ENCODE measurements around the gene FARSA. TPM values are rescaled to one million over a fixed set of nuclear protein-coding genes. Genes with fewer than 3 reads are reported as not detected.
"Not testable (repeated sequence)": the region's sequence is repeated elsewhere in the genome, so short reads cannot be mapped to it uniquely, and the experiment has no call there.

The FARSA gene
- total RNA-seq = 100 to 1,000 TPM in 1 of 6 donors, 10 to 100 TPM in 5; 35.3 to 104 (median 53.4) TPM

- Histone ChIP-seq H3K4me3 (peak within 1 kb of the TSS; percentile 89 to 97 (median 94)), H3K27me3 (no peaks in the 10 kb centered on the region), H3K27ac (peak within 1 kb of the TSS; percentile 74 to 86 (median 82)), H3K36me3 (peaks cover 6 to 26% (median 19%) of the 10 kb centered on the region in 4 donors), H3K9me3 (no peaks in the 10 kb centered on the region), H3K4me1 (peaks cover 20 to 48% (median 22%) of the 10 kb centered on the region in 4 donors)
- ATAC-seq (ENCODE audit: low FRiP score in 2 of 2) (peak; percentile 89), DNase-seq (peak; percentile 95 to 96)
- peak in 1 of 4 donors; percentile 85 for TF ChIP-seq EP300 (IDR thresholded peaks at IDR 0.05)
- TF ChIP-seq POLR2A (IDR thresholded peaks at IDR 0.05) = peak in 2 of 4 donors; percentile 46 to 72
- no peak for TF ChIP-seq CTCF (IDR thresholded peaks at IDR 0.05)
- TF ChIP-seq POLR2AphosphoS5 (IDR thresholded peaks at IDR 0.05) = peak; percentile 96 to 98
- WGBS, 2 donors = 0 to 2% methylated on average over 4 to 46 of the region's 51 CpGs
These were observed at the start of gene FARSA for GRCh38 chr19:12933287-12934072. Gene FARSA, minus strand, starts transcription at chr19:12933711. Its CDS starts 15 bp downstream, at chr19:12933696.

- no peak for TF ChIP-seq EP300 (IDR thresholded peaks at IDR 0.05)
- TF ChIP-seq CTCF (IDR thresholded peaks at IDR 0.05) = no peak
- TF ChIP-seq POLR2AphosphoS5 (IDR thresholded peaks at IDR 0.05) = no peak
- TF ChIP-seq POLR2A (IDR thresholded peaks at IDR 0.05) = no peak
- no peak overlapping the region for H3K27ac ChIP-seq
- 57 to 58% methylated on average over 10 of the region's 10 CpGs for WGBS, 2 donors
- H3K4me3 ChIP-seq = peak overlapping the region in 3 of 4 donors; percentile 22 to 35 (median 34)
- no peaks in the 10 kb centered on the region for H3K9me3 ChIP-seq
- DNase-seq (no peak), ATAC-seq (ENCODE audit: low FRiP score in 2 of 2) (no peak)
- no peaks in the 10 kb centered on the region for H3K36me3 ChIP-seq
- peaks cover 13 to 23% (median 19%) of the 10 kb centered on the region in 4 donors for H3K4me1 ChIP-seq
- no peaks in the 10 kb centered on the region for H3K27me3 ChIP-seq
These were observed 49.6 kb upstream of the FARSA start for GRCh38 chr19:12983091-12983490.

- TF ChIP-seq EP300 (IDR thresholded peaks at IDR 0.05) (no peak), CTCF (IDR thresholded peaks at IDR 0.05) (no peak), POLR2AphosphoS5 (IDR thresholded peaks at IDR 0.05) (no peak), POLR2A (IDR thresholded peaks at IDR 0.05) (no peak)
- H3K4me1 ChIP-seq = peaks cover 13 to 26% (median 19%) of the 10 kb centered on the region in 4 donors
- H3K27me3 ChIP-seq = no peaks in the 10 kb centered on the region
- no peaks in the 10 kb centered on the region for H3K36me3 ChIP-seq
- no peaks in the 10 kb centered on the region for H3K9me3 ChIP-seq
- WGBS, 2 donors = 91 to 95% methylated on average over 6 of the region's 6 CpGs
- no peak overlapping the region for H3K27ac ChIP-seq
- H3K4me3 ChIP-seq = no peak overlapping the region
- DNase-seq (no peak), ATAC-seq (ENCODE audit: low FRiP score in 2 of 2) (no peak)
These were observed 49.1 kb upstream of the FARSA start for GRCh38 chr19:12982648-12983047.

GRCh38 chr19:12979974-12980373 is 46.5 kb upstream of the FARSA start:
- 91 to 92% methylated on average over 3 of the region's 3 CpGs for WGBS, 2 donors
- H3K27me3 ChIP-seq = no peaks in the 10 kb centered on the region

GRCh38 chr19:12976109-12976508 is 42.6 kb upstream of the FARSA start:
- not testable (repeated sequence) for DNase-seq; H3K4me1 ChIP-seq; H3K36me3 ChIP-seq; H3K27ac ChIP-seq; H3K9me3 ChIP-seq; ATAC-seq (ENCODE audit: low FRiP score in 2 of 2); H3K27me3 ChIP-seq; H3K4me3 ChIP-seq
- 83% methylated on average over 6 to 7 of the region's 7 CpGs for WGBS, 2 donors

More at GRCh38 chr19:12979974-12980373, 46.5 kb upstream of the FARSA start:
- Histone ChIP-seq H3K36me3 (no peaks in the 10 kb centered on the region), H3K27ac (no peak overlapping the region), H3K4me3 (no peak overlapping the region), H3K4me1 (peaks cover 10 to 20% (median 18%) of the 10 kb centered on the region in 4 donors), H3K9me3 (no peaks in the 10 kb centered on the region)
- no peak for DNase-seq
- no peak for TF ChIP-seq POLR2AphosphoS5 (IDR thresholded peaks at IDR 0.05)
- no peak for ATAC-seq (ENCODE audit: low FRiP score in 2 of 2)

Data from upper lobe of left lung (tissue), 6 donors.